Upper lobe of left lung (tissue), 4 donors: ENCODE results near the gene SEC23A.

Source experiments
- POLR2A ChIP-seq, 4 donors: fragments of 450-650 bp; IDR thresholded peaks; one replicate each; pipeline ENCODE4 v1.5.1; 2016 to 2017; ENCODE audit warnings: antibody characterized with exemption in 4 of 4, mild to moderate bottlenecking in 2 of 4
- POLR2AphosphoS5 ChIP-seq, 2 donors: sonication (generic); formaldehyde crosslinking; IDR thresholded peaks; one replicate each; pipeline ENCODE4 v1.5.1; 2017; ENCODE audit warnings: antibody characterized with exemption in 2 of 2
- TF ChIP-seq, protein P1 (sequence below), 6 experiments: fragments of 450-650 bp in 4 of 6; fragments of 200-600 bp in 2 of 6; sonication (generic) in 2 of 6; IDR thresholded peaks; one replicate each; pipeline ENCODE4 v1.5.1; 2016 to 2019; ENCODE audit warnings: antibody characterized with exemption in 6 of 6

DNA sequence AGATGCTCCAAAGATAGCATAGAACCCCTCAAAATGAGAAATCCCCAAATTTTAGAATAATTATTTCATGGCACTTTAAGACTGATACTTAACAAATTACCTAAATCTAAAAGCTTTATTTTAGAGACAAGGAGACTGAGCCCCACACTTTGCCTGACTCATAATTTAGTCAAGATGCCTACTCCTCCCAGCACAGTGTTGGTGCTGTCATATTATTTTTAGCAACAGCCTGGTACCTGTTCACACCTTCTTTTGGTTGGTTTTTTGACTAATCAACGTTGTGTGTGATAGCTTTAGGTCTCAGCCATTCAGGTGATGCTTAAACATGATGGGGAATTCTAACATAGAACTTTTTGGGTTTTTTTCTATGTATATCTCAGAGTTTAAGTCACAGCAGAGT lies 120.2 kb downstream of the SEC23A start:
- TF ChIP-seq, protein P1, sequence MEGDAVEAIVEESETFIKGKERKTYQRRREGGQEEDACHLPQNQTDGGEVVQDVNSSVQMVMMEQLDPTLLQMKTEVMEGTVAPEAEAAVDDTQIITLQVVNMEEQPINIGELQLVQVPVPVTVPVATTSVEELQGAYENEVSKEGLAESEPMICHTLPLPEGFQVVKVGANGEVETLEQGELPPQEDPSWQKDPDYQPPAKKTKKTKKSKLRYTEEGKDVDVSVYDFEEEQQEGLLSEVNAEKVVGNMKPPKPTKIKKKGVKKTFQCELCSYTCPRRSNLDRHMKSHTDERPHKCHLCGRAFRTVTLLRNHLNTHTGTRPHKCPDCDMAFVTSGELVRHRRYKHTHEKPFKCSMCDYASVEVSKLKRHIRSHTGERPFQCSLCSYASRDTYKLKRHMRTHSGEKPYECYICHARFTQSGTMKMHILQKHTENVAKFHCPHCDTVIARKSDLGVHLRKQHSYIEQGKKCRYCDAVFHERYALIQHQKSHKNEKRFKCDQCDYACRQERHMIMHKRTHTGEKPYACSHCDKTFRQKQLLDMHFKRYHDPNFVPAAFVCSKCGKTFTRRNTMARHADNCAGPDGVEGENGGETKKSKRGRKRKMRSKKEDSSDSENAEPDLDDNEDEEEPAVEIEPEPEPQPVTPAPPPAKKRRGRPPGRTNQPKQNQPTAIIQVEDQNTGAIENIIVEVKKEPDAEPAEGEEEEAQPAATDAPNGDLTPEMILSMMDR (IDR thresholded peaks at IDR 0.05), result no peak
- TF ChIP-seq POLR2A (IDR thresholded peaks at IDR 0.05), result no peak
- no peak for TF ChIP-seq POLR2AphosphoS5 (IDR thresholded peaks at IDR 0.05)
